PC-9 (cell line): Measurements from ENCODE around the gene INPP4A. TPM values are rescaled to one million over a fixed set of nuclear protein-coding genes. Genes with fewer than 3 reads are reported as not detected.

Source experiments
- BruUV-seq: library from RNA; stranded (reverse); fragments of 400-500 nt; replicated peaks from 2 replicates; lab custom pipeline; 2021; lab: Mats Ljungman, UMichigan
- CTCF ChIA-PET: fragments of 300-600 bp; sonication (Branson Sonifier 250); formaldehyde crosslinking; loops from one replicate; lab custom pipeline; 2022; ENCODE audit warnings: antibody characterized with exemption; lab: Charles Lee
- POLR2A ChIA-PET: fragments of 300-600 bp; sonication (Branson Sonifier 250); formaldehyde crosslinking; loops from one replicate; lab custom pipeline; 2022; ENCODE audit warnings: antibody characterized with exemption; ENCODE audit not compliant: unreplicated experiment; lab: Charles Lee
- DNase-seq, 2 experiments: peaks; one replicate each; pipeline versions ENCODE4 v3.0.0 to v3.0.0-alpha.2; 2015 to 2022; ENCODE audit warnings: mixed read lengths in 1 of 2
- H2AFZ ChIP-seq: fragments of 200-600 bp; sonication (generic); 2 replicates; pipeline ENCODE4 v1.8.1; 2017; ENCODE audit warnings: antibody characterized with exemption
- H3F3A ChIP-seq: fragments of 200-600 bp; sonication (generic); 2 replicates; pipeline ENCODE4 v1.8.1; 2017; ENCODE audit warnings: antibody characterized with exemption, mild to moderate bottlenecking, low read depth; ENCODE audit not compliant: insufficient read depth
- H3K27ac ChIP-seq: fragments of 200-600 bp; sonication (generic); 2 replicates; pipeline ENCODE4 v1.6.1; 2016; ENCODE audit warnings: mixed run types
- H3K27me3 ChIP-seq: fragments of 200-600 bp; sonication (generic); 2 replicates; pipeline ENCODE4 v1.6.1; 2016; ENCODE audit warnings: low read depth, mixed run types; ENCODE audit not compliant: insufficient read depth
- H3K36me3 ChIP-seq: fragments of 200-600 bp; sonication (generic); 2 replicates; pipeline ENCODE4 v1.6.1; 2016; ENCODE audit warnings: low read depth, mixed run types
- H3K4me1 ChIP-seq: fragments of 200-600 bp; sonication (generic); replicated peaks from 2 replicates; pipeline ENCODE4 v1.6.1; 2016; ENCODE audit warnings: mixed run types; ENCODE audit not compliant: insufficient read depth
- H3K4me2 ChIP-seq: fragments of 200-600 bp; sonication (generic); 2 replicates; pipeline ENCODE4 v1.6.1; 2017; ENCODE audit warnings: mixed run types
- H3K4me3 ChIP-seq: fragments of 200-600 bp; sonication (generic); 2 replicates; pipeline ENCODE4 v1.6.1; 2016; ENCODE audit warnings: mixed run types
- H3K79me2 ChIP-seq: fragments of 200-600 bp; sonication (generic); 2 replicates; pipeline ENCODE4 v1.6.1; 2017; ENCODE audit warnings: low read depth, mixed run types
- H3K9me2 ChIP-seq: fragments of 200-600 bp; sonication (generic); 2 replicates; pipeline ENCODE4 v1.8.1; 2017; ENCODE audit warnings: mild to moderate bottlenecking; ENCODE audit not compliant: insufficient read depth
- H3K9me3 ChIP-seq: fragments of 200-600 bp; sonication (generic); 2 replicates; pipeline ENCODE4 v1.8.1; 2016; ENCODE audit warnings: low read depth; ENCODE audit not compliant: insufficient read depth
- H4K20me1 ChIP-seq: fragments of 200-600 bp; sonication (generic); 2 replicates; pipeline ENCODE4 v1.8.1; 2017; ENCODE audit not compliant: insufficient read depth
- CTCF ChIP-seq: fragments of 200-600 bp; sonication (generic); conservative IDR thresholded peaks from 2 replicates; pipeline ENCODE4 v1.6.1; 2017; ENCODE audit warnings: mixed run types, antibody characterized with exemption, mild to moderate bottlenecking, moderate library complexity
- EZH2 ChIP-seq: fragments of 200-600 bp; sonication (generic); IDR thresholded peaks from 2 replicates; pipeline ENCODE4 v1.8.0; 2017; ENCODE audit warnings: antibody characterized with exemption, low read depth
- intact Hi-C: fragments of 100-400 bp; cut with micrococcal nuclease; formaldehyde crosslinking; loops from one replicate; pipeline ENCODE4 v1.10.0; 2022; ENCODE audit not compliant: unreplicated experiment
- total RNA-seq: library from RNA; stranded (reverse); gene quantifications from 2 replicates; pipeline ENCODE4 v1.2.3, GENCODE V29; 2021

Gene INPP4A
- total RNA-seq, 1 experiment from 2014 or later, result 52.9 TPM

DNA sequence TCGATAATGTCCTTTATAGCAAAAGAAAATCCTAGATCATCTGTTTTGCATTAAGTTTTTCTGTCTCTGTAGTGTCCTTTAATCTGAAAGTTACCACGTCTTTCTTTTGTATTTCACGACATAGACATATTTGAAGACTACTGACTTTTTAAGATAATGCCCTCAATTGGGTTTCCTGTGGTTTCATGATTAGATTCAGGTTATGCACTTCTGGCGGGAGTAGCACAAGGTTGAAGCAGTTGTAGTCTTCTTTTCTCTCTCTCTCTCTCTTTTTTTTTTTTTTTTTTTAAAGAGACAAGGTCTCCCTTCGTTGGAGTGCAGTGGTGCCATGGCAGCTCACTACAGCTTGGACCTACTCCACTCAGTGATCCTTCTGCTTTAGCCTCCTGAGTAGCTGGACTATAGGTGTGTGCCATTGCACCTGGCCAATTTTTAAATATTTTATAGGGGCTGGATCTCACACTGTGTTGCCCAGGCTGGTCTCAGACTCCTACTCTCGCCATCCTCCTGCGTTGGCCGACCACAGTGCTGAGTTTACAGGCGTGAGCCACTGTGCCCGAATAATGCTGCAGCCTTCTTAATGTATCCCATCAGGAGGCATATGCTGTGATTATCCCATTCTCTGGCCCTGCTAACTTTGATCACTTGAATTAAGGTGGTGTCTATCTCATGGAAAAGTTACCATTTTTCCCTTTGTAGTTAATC lies 3.9 kb downstream of the INPP4A start:
- Histone ChIP-seq H4K20me1 (peaks cover 6% of the 10 kb centered on the region; the same call in 1 of the 2 replicates), H3K27me3 (no peaks in the 10 kb centered on the region), H3K79me2 (peaks cover 86% of the 10 kb centered on the region), H2AFZ (no peak overlapping the region), H3K9me3 (no peaks in the 10 kb centered on the region), H3K27ac (no peak overlapping the region), H3K36me3 (no peaks in the 10 kb centered on the region), H3K9me2 (no peaks in the 10 kb centered on the region), H3K4me1 (peaks cover 22% of the 10 kb centered on the region), H3K4me3 (no peak overlapping the region), H3F3A (0 out of 2 replicates have a peak, but pooled peaks cover 8% of the 10 kb centered on the region), H3K4me2 (no peak overlapping the region)
- intact Hi-C loops, result loop anchor here (10.0 kb wide), 1 partner anchor 116 kb away; no protein-coding TSS in a partner anchor
- TF ChIP-seq EZH2 (no peak), CTCF (no peak)
- ChIA-PET POLR2A (no interaction called here), CTCF (no interaction called here)
- no peak for DNase-seq
- BruUV-seq, result no TSS peak

GRCh38 chr2:98452396-98453027 lies 7.9 kb downstream of the INPP4A start:
- no TSS peak for BruUV-seq
- Histone ChIP-seq H3F3A (peaks cover 19% of the 10 kb centered on the region), H3K4me3 (no peak overlapping the region), H3K79me2 (peaks cover 97% of the 10 kb centered on the region), H3K27me3 (no peaks in the 10 kb centered on the region), H2AFZ (no peak overlapping the region), H3K9me3 (no peaks in the 10 kb centered on the region), H3K4me1 (peaks cover 30% of the 10 kb centered on the region), H3K36me3 (no peaks in the 10 kb centered on the region), H3K4me2 (no peak overlapping the region), H3K27ac (no peak overlapping the region), H4K20me1 (no peaks in the 10 kb centered on the region), H3K9me2 (no peaks in the 10 kb centered on the region)
- no peak for DNase-seq
- ChIA-PET CTCF (no interaction called here), POLR2A (no interaction called here)
- TF ChIP-seq CTCF (no peak), EZH2 (no peak)
- intact Hi-C loops, result no loop called here

DNA sequence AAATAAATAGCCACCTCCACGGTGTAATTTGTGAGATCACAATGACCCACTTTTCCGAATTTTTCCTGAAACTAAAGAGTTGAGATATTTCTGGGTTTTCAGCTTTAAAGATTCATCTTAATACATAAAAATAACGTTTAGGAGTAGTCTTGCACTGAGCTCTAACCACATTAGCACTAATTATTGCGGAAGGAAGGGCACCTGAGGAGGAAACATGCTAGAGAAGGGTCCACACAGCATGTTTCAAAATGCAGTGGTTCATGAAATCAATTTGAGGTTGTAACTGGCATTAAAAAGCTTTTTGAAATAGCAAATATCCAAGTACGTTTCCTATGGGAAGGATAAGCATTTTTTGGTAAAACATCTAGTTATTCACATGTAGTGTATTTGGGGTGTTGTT lies 8.4 kb downstream of the INPP4A start:
- ChIA-PET POLR2A (no interaction called here), CTCF (no interaction called here)
- no TSS peak for BruUV-seq
- Histone ChIP-seq H3K4me1 (peaks cover 36% of the 10 kb centered on the region), H3K36me3 (no peaks in the 10 kb centered on the region), H4K20me1 (no peaks in the 10 kb centered on the region), H3K79me2 (peaks cover 97% of the 10 kb centered on the region), H3F3A (peaks cover 24% of the 10 kb centered on the region), H2AFZ (no peak overlapping the region), H3K4me3 (no peak overlapping the region), H3K4me2 (no peak overlapping the region), H3K9me2 (no peaks in the 10 kb centered on the region), H3K9me3 (no peaks in the 10 kb centered on the region), H3K27ac (no peak overlapping the region), H3K27me3 (no peaks in the 10 kb centered on the region)
- no peak for DNase-seq
- intact Hi-C loops, result no loop called here
- TF ChIP-seq EZH2 (no peak), CTCF (no peak)
